Measurements from ENCODE around the gene TBC1D2B. TPM values are rescaled to one million over a fixed set of nuclear protein-coding genes. Genes with fewer than 3 reads are reported as not detected.
"Not testable (repeated sequence)": the region's sequence is repeated elsewhere in the genome, so short reads cannot be mapped to it uniquely, and the experiment has no call there.

TBC1D2B gene

GRCh38 chr15:77951105-77951786 is 126.3 kb downstream of the TBC1D2B start:
- not testable (repeated sequence) for H3K9ac ChIP-seq (ENCODE audit: low read length); H2BK120ac ChIP-seq (ENCODE audit: low read depth, low read length); H3K4me2 ChIP-seq (ENCODE audit: low read length, poor library complexity, severe bottlenecking); DNase-seq; H2AFZ ChIP-seq (ENCODE audit: low read depth, low read length); H3K27me3 ChIP-seq (ENCODE audit: control insufficient read depth in 1 of 2, insufficient read depth in 1 of 2, low read length in 2 of 2); H3K4ac ChIP-seq (ENCODE audit: low read depth in 1 of 2, low read length in 2 of 2); H3K36me3 ChIP-seq (ENCODE audit: control insufficient read depth in 1 of 2, insufficient read depth in 2 of 2, low read depth in 1 of 2, low read length in 2 of 2); H4K8ac ChIP-seq (ENCODE audit: low read length); H2BK5ac ChIP-seq (ENCODE audit: low read depth, low read length, poor library complexity, severe bottlenecking); H3K4me1 ChIP-seq (ENCODE audit: control insufficient read depth, insufficient read depth, low read depth, low read length); H3K23ac ChIP-seq (ENCODE audit: low read length in 2 of 2); H3K79me1 ChIP-seq (replicated peaks; ENCODE audit: low read length, poor library complexity, severe bottlenecking); H3K9me3 ChIP-seq (ENCODE audit: control insufficient read depth, low read length); H3K14ac ChIP-seq (ENCODE audit: low read length in 2 of 2); H3K4me3 ChIP-seq (ENCODE audit: insufficient read depth in 1 of 2, low read depth in 1 of 2, low read length in 2 of 2); H2BK12ac ChIP-seq (ENCODE audit: low read length in 2 of 2); H3K18ac ChIP-seq (ENCODE audit: low read depth in 1 of 2, low read length in 2 of 2); H2AK5ac ChIP-seq (ENCODE audit: low read length, severe bottlenecking); H4K91ac ChIP-seq (ENCODE audit: low read length); H3K27ac ChIP-seq (ENCODE audit: low read length, poor library complexity, severe bottlenecking); H2BK15ac ChIP-seq (ENCODE audit: low read depth, poor library complexity, severe bottlenecking)
- 100% methylated on average over 1 of the region's 5 CpGs for WGBS

DNA sequence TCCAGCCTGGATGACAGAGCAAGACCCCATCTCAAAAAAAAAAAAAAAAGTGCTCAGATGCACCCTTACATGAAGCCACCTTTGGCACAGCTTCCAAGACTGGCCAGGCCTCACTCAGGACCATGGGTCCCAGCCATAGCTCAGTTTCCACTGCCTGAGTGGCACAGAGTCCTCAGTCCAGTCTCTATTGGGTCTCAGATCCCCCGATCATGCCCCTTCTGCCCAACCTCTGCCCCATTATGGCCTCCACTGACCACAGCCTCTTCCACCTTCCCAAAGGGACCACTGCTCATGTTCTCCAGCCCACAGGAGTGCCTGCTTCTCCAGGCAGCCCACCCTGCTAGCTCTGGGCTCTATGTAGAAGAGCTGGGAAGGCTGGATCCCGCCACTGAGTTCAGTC is 127.0 kb downstream of the TBC1D2B start:
- not testable (repeated sequence) for DNase-seq; H3K36me3 ChIP-seq (ENCODE audit: control insufficient read depth in 1 of 2, insufficient read depth in 2 of 2, low read depth in 1 of 2, low read length in 2 of 2); H2BK15ac ChIP-seq (ENCODE audit: low read depth, poor library complexity, severe bottlenecking); H2BK5ac ChIP-seq (ENCODE audit: low read depth, low read length, poor library complexity, severe bottlenecking); H3K27me3 ChIP-seq (ENCODE audit: control insufficient read depth in 1 of 2, insufficient read depth in 1 of 2, low read length in 2 of 2); H2BK12ac ChIP-seq (ENCODE audit: low read length in 2 of 2); H2BK120ac ChIP-seq (ENCODE audit: low read depth, low read length); H4K8ac ChIP-seq (ENCODE audit: low read length); H3K4me3 ChIP-seq (ENCODE audit: insufficient read depth in 1 of 2, low read depth in 1 of 2, low read length in 2 of 2); H3K4me2 ChIP-seq (ENCODE audit: low read length, poor library complexity, severe bottlenecking); H3K9me3 ChIP-seq (ENCODE audit: control insufficient read depth, low read length); H3K14ac ChIP-seq (ENCODE audit: low read length in 2 of 2); H3K9ac ChIP-seq (ENCODE audit: low read length); H3K18ac ChIP-seq (ENCODE audit: low read depth in 1 of 2, low read length in 2 of 2); H3K27ac ChIP-seq (ENCODE audit: low read length, poor library complexity, severe bottlenecking); H3K4me1 ChIP-seq (ENCODE audit: control insufficient read depth, insufficient read depth, low read depth, low read length); H3K79me1 ChIP-seq (replicated peaks; ENCODE audit: low read length, poor library complexity, severe bottlenecking); H2AK5ac ChIP-seq (ENCODE audit: low read length, severe bottlenecking); H2AFZ ChIP-seq (ENCODE audit: low read depth, low read length); H3K4ac ChIP-seq (ENCODE audit: low read depth in 1 of 2, low read length in 2 of 2); H3K23ac ChIP-seq (ENCODE audit: low read length in 2 of 2); H4K91ac ChIP-seq (ENCODE audit: low read length)
- WGBS: no CpG with 5 or more reads among the region's 2 CpGs

- no peak overlapping the region for H2BK5ac ChIP-seq (ENCODE audit: low read depth, low read length, poor library complexity, severe bottlenecking)
- H2AK5ac ChIP-seq (ENCODE audit: low read length, severe bottlenecking): no peak overlapping the region
- H4K8ac ChIP-seq (ENCODE audit: low read length): no peak overlapping the region
- no peak overlapping the region for H2AFZ ChIP-seq (ENCODE audit: low read depth, low read length)
- H3K79me1 ChIP-seq (replicated peaks; ENCODE audit: low read length, poor library complexity, severe bottlenecking): no peaks in the 10 kb centered on the region
- H2BK12ac ChIP-seq (ENCODE audit: low read length in 2 of 2): no peak overlapping the region
- no peak overlapping the region for H2BK15ac ChIP-seq (ENCODE audit: low read depth, poor library complexity, severe bottlenecking)
- no peak overlapping the region for H3K9ac ChIP-seq (ENCODE audit: low read length)
- H3K23ac ChIP-seq (ENCODE audit: low read length in 2 of 2): no peak overlapping the region
- H3K4me3 ChIP-seq (ENCODE audit: insufficient read depth in 1 of 2, low read depth in 1 of 2, low read length in 2 of 2): no peak overlapping the region
- no peaks in the 10 kb centered on the region for H3K27me3 ChIP-seq (ENCODE audit: control insufficient read depth in 1 of 2, insufficient read depth in 1 of 2, low read length in 2 of 2)
- H4K91ac ChIP-seq (ENCODE audit: low read length): no peak overlapping the region
- no peak overlapping the region for H3K4ac ChIP-seq (ENCODE audit: low read depth in 1 of 2, low read length in 2 of 2)
- no peaks in the 10 kb centered on the region for H3K36me3 ChIP-seq (ENCODE audit: control insufficient read depth in 1 of 2, insufficient read depth in 2 of 2, low read depth in 1 of 2, low read length in 2 of 2)
- no peak overlapping the region for H2BK120ac ChIP-seq (ENCODE audit: low read depth, low read length)
- no peaks in the 10 kb centered on the region for H3K9me3 ChIP-seq (ENCODE audit: control insufficient read depth, low read length)
- DNase-seq: no peak
- H3K4me1 ChIP-seq (ENCODE audit: control insufficient read depth, insufficient read depth, low read depth, low read length): peaks cover 8% of the 10 kb centered on the region
- H3K4me2 ChIP-seq (ENCODE audit: low read length, poor library complexity, severe bottlenecking): no peak overlapping the region
- H3K14ac ChIP-seq (ENCODE audit: low read length in 2 of 2): no peak overlapping the region
- H3K18ac ChIP-seq (ENCODE audit: low read depth in 1 of 2, low read length in 2 of 2): no peak overlapping the region
- 67% methylated on average over 2 of the region's 2 CpGs for WGBS
- H3K27ac ChIP-seq (ENCODE audit: low read length, poor library complexity, severe bottlenecking): no peak overlapping the region
These were observed 131.9 kb downstream of the TBC1D2B start for GRCh38 chr15:77945566-77945965.

Small RNA genes lying within 50 kb of the gene (small RNA-seq; reads per million reads assigned to genes)
- not detected for gene RF00092 (ENCODE audit: low read depth)

Data from mesenchymal stem cell (in vitro differentiated cells and primary cell).